Panc1 (cell line): ENCODE data around the gene INPP5A. TPM values are rescaled to one million over a fixed set of nuclear protein-coding genes. Genes with fewer than 3 reads are reported as not detected.

Experiments used
- ATAC-seq: fragments of 200-7000 bp; cut with Tn5 transposase; 2 replicates; pipeline ENCODE4 v1.9.1; 2020; ENCODE audit warnings: mild to moderate bottlenecking, moderate library complexity
- BruUV-seq: library from RNA; stranded (reverse); fragments of 400-500 nt; replicated peaks from 2 replicates; lab custom pipeline; 2021; lab: Mats Ljungman, UMichigan
- CTCF ChIA-PET: fragments of 300-600 bp; sonication (Branson Sonifier 250); formaldehyde crosslinking; loops from one replicate; lab custom pipeline; 2022; ENCODE audit warnings: antibody characterized with exemption; lab: Charles Lee
- POLR2A ChIA-PET: fragments of 300-600 bp; sonication (Branson Sonifier 250); formaldehyde crosslinking; loops from one replicate; lab custom pipeline; 2022; ENCODE audit warnings: antibody characterized with exemption; lab: Charles Lee
- DNase-seq: peaks from one replicate; pipeline ENCODE4 v3.0.0-alpha.2; 2010; ENCODE audit warnings: low read depth, low spot score
- H3K27ac ChIP-seq: 2 replicates; pipeline ENCODE4 v1.5.1; 2011; ENCODE audit warnings: mild to moderate bottlenecking, low read length, inconsistent platforms
- H3K27me3 ChIP-seq: fragments of 200-500 bp; sonication (Bioruptor generic); 2 replicates; pipeline ENCODE4 v1.6.0; 2014; ENCODE audit warnings: low read length, inconsistent platforms; ENCODE audit not compliant: control insufficient read depth, insufficient read depth
- H3K36me3 ChIP-seq: fragments of 200-500 bp; sonication (Bioruptor generic); 2 replicates; pipeline ENCODE4 v1.5.1; 2014; ENCODE audit warnings: inconsistent platforms, mild to moderate bottlenecking, low read length, moderate library complexity; ENCODE audit not compliant: control insufficient read depth, insufficient read depth
- H3K4me1 ChIP-seq: 2 replicates; pipeline ENCODE4 v1.5.1; 2011; ENCODE audit warnings: inconsistent platforms, mild to moderate bottlenecking, low read length, moderate library complexity; ENCODE audit not compliant: control insufficient read depth, insufficient read depth
- H3K4me3 ChIP-seq, 2 experiments: 2 replicates each; pipeline ENCODE4 v1.5.1; 2011 to 2012; ENCODE audit warnings: low read depth in 2 of 2, low read length in 2 of 2, mild to moderate bottlenecking in 2 of 2, inconsistent platforms in 1 of 2, moderate library complexity in 1 of 2
- H3K9me3 ChIP-seq: fragments of 200-500 bp; sonication (Bioruptor generic); 2 replicates; pipeline ENCODE4 v1.5.1; 2014; ENCODE audit warnings: low read depth, mild to moderate bottlenecking, inconsistent platforms, low read length, moderate library complexity; ENCODE audit not compliant: control insufficient read depth, insufficient read depth
- CTCF ChIP-seq: fragments of 450-650 bp; IDR thresholded peaks from 2 replicates; pipeline ENCODE4 v1.5.1; 2017; ENCODE audit warnings: mild to moderate bottlenecking
- POLR2AphosphoS5 ChIP-seq: IDR thresholded peaks from 2 replicates; pipeline ENCODE4 v1.6.1; 2012; ENCODE audit warnings: mild to moderate bottlenecking, low read depth, low read length, moderate library complexity
- REST ChIP-seq, 2 experiments: IDR thresholded peaks; 2 replicates each; pipeline ENCODE4 v1.6.1; 2011 to 2012; ENCODE audit warnings: low read depth in 2 of 2, control low read depth in 1 of 2, low read length in 1 of 2, mild to moderate bottlenecking in 1 of 2, moderate library complexity in 1 of 2; ENCODE audit not compliant: insufficient read depth in 1 of 2
- SIN3A ChIP-seq: IDR thresholded peaks from 2 replicates; pipeline ENCODE4 v1.6.1; 2012; ENCODE audit warnings: low read depth, mild to moderate bottlenecking, low read length, moderate library complexity, borderline replicate concordance; ENCODE audit not compliant: insufficient read depth
- TCF7L2 ChIP-seq: IDR thresholded peaks from 2 replicates; pipeline ENCODE4 v1.6.1; 2011; ENCODE audit warnings: mild to moderate bottlenecking, low read depth, low read length, inconsistent platforms
- in situ Hi-C: cut with HindIII; loops from 2 replicates; pipeline ENCODE4 v1.10.0; 2016; ENCODE audit warnings: low sequenced_read_pairs, low pct_unique_long_range_greater_than_20kb
- intact Hi-C: fragments of 100-400 bp; cut with micrococcal nuclease; formaldehyde crosslinking; loops from one replicate; pipeline ENCODE4 v1.10.0; 2022; ENCODE audit not compliant: unreplicated experiment
- total RNA-seq: library from RNA; stranded (reverse); gene quantifications from one replicate; pipeline ENCODE4 v1.2.1, GENCODE V29; 2021; ENCODE audit not compliant: unreplicated experiment

INPP5A gene
- total RNA-seq, 1 experiment from 2014 or later, result 60.0 TPM

- no TSS peak for BruUV-seq
- in situ Hi-C loops, result no loop called here
- Histone ChIP-seq H3K36me3 (no peaks in the 10 kb centered on the region), H3K4me1 (peaks cover 58% of the 10 kb centered on the region), H3K9me3 (no peaks in the 10 kb centered on the region), H3K27ac (peak overlapping the region; percentile 80), H3K27me3 (no peaks in the 10 kb centered on the region), H3K4me3 (peak overlapping the region; percentile 70 to 72)
- DNase-seq, result no peak
- ChIA-PET POLR2A (no interaction called here), CTCF (interaction anchor here (0.6 to 1.1 kb wide), 4 partner anchors 23 to 76 kb away, joined by 3 to 6 read pairs (median 4); no protein-coding TSS in a partner anchor)
- intact Hi-C loops, result no loop called here
- TF ChIP-seq SIN3A, result no peak
- TF ChIP-seq CTCF, result no peak
- no peak for TF ChIP-seq REST (IDR thresholded peaks at IDR 0.05; ENCODE audit: insufficient read depth in 1 of 2, low read depth in 2 of 2, low read length in 1 of 2)
- TF ChIP-seq POLR2AphosphoS5, result no peak
- TF ChIP-seq TCF7L2, result no peak
- ATAC-seq, result no peak
These were observed 1.8 kb downstream of the INPP5A start for GRCh38 chr10:132539431-132539839.

GRCh38 chr10:132539894-132540293 is 2.3 kb downstream of the INPP5A start:
- BruUV-seq, result TSS peak; percentile 62
- Histone ChIP-seq H3K9me3 (no peaks in the 10 kb centered on the region), H3K27me3 (no peaks in the 10 kb centered on the region), H3K4me3 (peak overlapping the region; percentile 70 to 72), H3K4me1 (peaks cover 58% of the 10 kb centered on the region), H3K27ac (peak overlapping the region; percentile 80), H3K36me3 (no peaks in the 10 kb centered on the region)
- in situ Hi-C loops (no loop called here), intact Hi-C loops (loop anchor here (5.0 kb wide), 1 partner anchor 37 kb away; no protein-coding TSS in a partner anchor)
- TF ChIP-seq POLR2AphosphoS5, result no peak
- TF ChIP-seq REST (IDR thresholded peaks at IDR 0.05; ENCODE audit: insufficient read depth in 1 of 2, low read depth in 2 of 2, low read length in 1 of 2), result no peak
- no peak for TF ChIP-seq SIN3A
- no peak for TF ChIP-seq CTCF
- TF ChIP-seq TCF7L2, result no peak
- DNase-seq, result no peak
- ChIA-PET CTCF (interaction anchor here (0.6 to 1.1 kb wide), 4 partner anchors 22 to 77 kb away, joined by 3 to 6 read pairs (median 4); no protein-coding TSS in a partner anchor), POLR2A (no interaction called here)
- ATAC-seq, result no peak
